Uterus (tissue), 4 donors: ENCODE data around the gene RBMXL2. TPM values are rescaled to one million over a fixed set of nuclear protein-coding genes. Genes with fewer than 3 reads are reported as not detected.

ENCODE experiments used
- DNase-seq, 2 donors: peaks; one replicate each; pipeline ENCODE4 v3.0.0-alpha.2; 2019 to 2020
- H3K27ac ChIP-seq, 2 donors: fragments of 200-600 bp; sonication (generic); 1 replicate in 1 of 2; 2 replicates in 1 of 2; pipeline ENCODE4 v1.5.1; 2016 to 2018
- H3K27me3 ChIP-seq, 2 donors: fragments of 200-600 bp; sonication (generic); one replicate each; pipeline ENCODE4 v1.5.1; 2018 to 2019; ENCODE audit warnings: control low read depth in 1 of 2
- H3K36me3 ChIP-seq, 2 donors: fragments of 200-600 bp; sonication (generic); one replicate each; pipeline ENCODE4 v1.5.1; 2019; ENCODE audit warnings: control low read depth in 1 of 2
- H3K4me1 ChIP-seq, 2 donors: fragments of 200-600 bp; sonication (generic); one replicate each; pipeline ENCODE4 v1.5.1; 2018 to 2019; ENCODE audit warnings: control low read depth in 1 of 2
- H3K4me3 ChIP-seq, 2 donors: fragments of 200-600 bp; sonication (generic); 1 replicate in 1 of 2; 2 replicates in 1 of 2; pipeline ENCODE4 v1.5.1; 2018 to 2019; ENCODE audit warnings: mild to moderate bottlenecking in 1 of 2
- H3K9me3 ChIP-seq, 2 donors: fragments of 200-600 bp; sonication (generic); one replicate each; pipeline ENCODE4 v1.5.1; 2019; ENCODE audit warnings: control low read depth in 1 of 2
- CTCF ChIP-seq, 4 experiments: fragments of 200-600 bp in 2 of 4; fragments of 450-650 bp in 2 of 4; sonication (generic) in 2 of 4; IDR thresholded peaks; one replicate each; pipeline ENCODE4 v1.5.1; 2016 to 2019; ENCODE audit warnings: antibody characterized with exemption in 4 of 4, mild to moderate bottlenecking in 2 of 4, moderate library complexity in 1 of 4
- POLR2A ChIP-seq, 2 donors: fragments of 450-650 bp; IDR thresholded peaks; one replicate each; pipeline ENCODE4 v1.6.1; 2016; ENCODE audit warnings: antibody characterized with exemption in 2 of 2, mild to moderate bottlenecking in 1 of 2, moderate library complexity in 1 of 2
- intact Hi-C: fragments of 100-400 bp; cut with DNase I; formaldehyde crosslinking; loops from one replicate; pipeline ENCODE4 v1.15.1; 2023; ENCODE audit warnings: low total_unique reads
- total RNA-seq, 4 donors: library from RNA; depleted of rRNA in 3 of 4; stranded (reverse); fragments of >200 nt in 3 of 4; gene quantifications; one replicate each; pipeline versions ENCODE4 v1.1.0 to v1.2.4, GENCODE V29; 2014 to 2023
- donor health status: DM: yes; HTN: yes; CAD: no.

Gene RBMXL2
- total RNA-seq, result under 1 TPM in 1 of 4 donors, not detected in 3; 0.14 TPM

- Histone ChIP-seq H3K4me3 (no peak within 1 kb of the TSS), H3K9me3 (no peaks in the 10 kb centered on the region), H3K4me1 (no peaks in the 10 kb centered on the region), H3K27me3 (no peaks in the 10 kb centered on the region), H3K27ac (no peak within 1 kb of the TSS), H3K36me3 (no peaks in the 10 kb centered on the region)
- no peak for DNase-seq
- TF ChIP-seq POLR2A (IDR thresholded peaks at IDR 0.05) (no peak), CTCF (IDR thresholded peaks at IDR 0.05) (no peak)
- intact Hi-C loops, result no loop called here
Observed at GRCh38 chr11:7088921-7089320, at the start of gene RBMXL2. TSS of gene RBMXL2 (plus strand) at chr11:7088998. CDS start at chr11:7089121, 123 bp downstream.

GRCh38 chr11:7046474-7047175 is 42.2 kb upstream of the RBMXL2 start:
- no peaks in the 10 kb centered on the region for H3K36me3 ChIP-seq
- intact Hi-C loops, result no loop called here
- no peaks in the 10 kb centered on the region for H3K9me3 ChIP-seq
- no peaks in the 10 kb centered on the region for H3K27me3 ChIP-seq
- TF ChIP-seq POLR2A (IDR thresholded peaks at IDR 0.05) (no peak), CTCF (IDR thresholded peaks at IDR 0.05) (no peak)
- H3K4me3 ChIP-seq, result no peak overlapping the region
- DNase-seq, result no peak
- H3K4me1 ChIP-seq, result no peaks in the 10 kb centered on the region
- no peak overlapping the region for H3K27ac ChIP-seq

GRCh38 chr11:7050191-7050590 is 38.6 kb upstream of the RBMXL2 start:
- Histone ChIP-seq H3K9me3 (no peaks in the 10 kb centered on the region), H3K36me3 (no peaks in the 10 kb centered on the region)
- intact Hi-C loops, result no loop called here

GRCh38 chr11:7056828-7057513 is 31.8 kb upstream of the RBMXL2 start:
- intact Hi-C loops, result no loop called here

More at GRCh38 chr11:7050191-7050590, 38.6 kb upstream of the RBMXL2 start:
- Histone ChIP-seq H3K4me3 (no peak overlapping the region), H3K27me3 (no peaks in the 10 kb centered on the region), H3K27ac (no peak overlapping the region), H3K4me1 (no peaks in the 10 kb centered on the region)
- TF ChIP-seq POLR2A (IDR thresholded peaks at IDR 0.05), result no peak
- TF ChIP-seq CTCF (IDR thresholded peaks at IDR 0.05), result no peak
- DNase-seq, result no peak

More at GRCh38 chr11:7056828-7057513, 31.8 kb upstream of the RBMXL2 start:
- no peaks in the 10 kb centered on the region for H3K36me3 ChIP-seq
- no peak for TF ChIP-seq POLR2A (IDR thresholded peaks at IDR 0.05)
- TF ChIP-seq CTCF (IDR thresholded peaks at IDR 0.05), result no peak
- no peak for DNase-seq
- H3K4me1 ChIP-seq, result no peaks in the 10 kb centered on the region
- no peaks in the 10 kb centered on the region for H3K9me3 ChIP-seq
- H3K4me3 ChIP-seq, result no peak overlapping the region
- H3K27ac ChIP-seq, result no peak overlapping the region
- H3K27me3 ChIP-seq, result no peaks in the 10 kb centered on the region
